HEK293 (cell line): ENCODE results near the gene PCSK1N.

ENCODE experiments used
- CTCF ChIA-PET: fragments of 350-600 bp; formaldehyde crosslinking; extraction: SDS; loops from one replicate; lab custom pipeline; 2021; ENCODE audit warnings: antibody characterized with exemption; lab: Yijun Ruan, JAX
- POLR2A ChIA-PET: fragments of 300-600 bp; formaldehyde crosslinking; extraction: SDS; loops from one replicate; lab custom pipeline; 2020; ENCODE audit warnings: antibody characterized with exemption, inconsistent platforms; lab: Yijun Ruan, JAX
- H3K27ac ChIP-seq: fragments of 200-500 bp; sonication (Bioruptor generic); 2 replicates; pipeline ENCODE4 v1.5.1; 2014; ENCODE audit warnings: low read depth, low read length, control low read depth, inconsistent platforms; ENCODE audit errors: extremely low read depth
- H3K36me3 ChIP-seq, 2 experiments: fragments of 200-500 bp in 1 of 2; sonication (Bioruptor generic) in 1 of 2; 1 replicate in 1 of 2; 2 replicates in 1 of 2; pipeline ENCODE4 v1.5.1; 2014 to 2017; ENCODE audit warnings: inconsistent platforms in 2 of 2, low read length in 2 of 2; ENCODE audit not compliant: control insufficient read depth in 2 of 2, insufficient read depth in 1 of 2
- H3K4me1 ChIP-seq: fragments of 200-500 bp; sonication (Bioruptor generic); 2 replicates; pipeline ENCODE4 v1.5.1; 2014; ENCODE audit warnings: mild to moderate bottlenecking, low read length, inconsistent platforms; ENCODE audit not compliant: control insufficient read depth, insufficient read depth
- H3K4me3 ChIP-seq: 2 replicates; pipeline ENCODE4 v1.5.1; 2011; ENCODE audit warnings: low read depth, mild to moderate bottlenecking, control low read depth, low read length, moderate library complexity
- H3K9me3 ChIP-seq: fragments of 200-500 bp; sonication (Bioruptor generic); 2 replicates; pipeline ENCODE4 v1.5.1; 2014; ENCODE audit warnings: low read depth, low read length, inconsistent platforms; ENCODE audit not compliant: control insufficient read depth, insufficient read depth
- MZF1 ChIP-seq: fragments of 450-650 bp; formaldehyde crosslinking; IDR thresholded peaks from 2 replicates; pipeline ENCODE4 v1.5.1; 2017; ENCODE audit warnings: missing biosample characterization, missing genetic modification characterization, borderline replicate concordance
- ZNF133 ChIP-seq: fragments of 450-650 bp; formaldehyde crosslinking; IDR thresholded peaks from 2 replicates; pipeline ENCODE4 v1.5.1; 2016; ENCODE audit warnings: missing biosample characterization, missing genetic modification characterization
- ZNF140 ChIP-seq: fragments of 450-650 bp; formaldehyde crosslinking; IDR thresholded peaks from 2 replicates; pipeline ENCODE4 v1.5.1; 2016; ENCODE audit warnings: missing biosample characterization, missing genetic modification characterization
- ZNF274 ChIP-seq, 2 experiments: fragments of 200-500 bp in 1 of 2; fragments of 450-650 bp in 1 of 2; sonication (Bioruptor generic) in 1 of 2; formaldehyde crosslinking in 1 of 2; IDR thresholded peaks; 2 replicates each; pipeline versions ENCODE4 v1.5.1 to v1.6.1; 2014 to 2016; ENCODE audit warnings: borderline replicate concordance in 1 of 2, inconsistent platforms in 1 of 2, low read length in 1 of 2, missing biosample characterization in 1 of 2, missing genetic modification characterization in 1 of 2
- ZNF335 ChIP-seq: fragments of 450-650 bp; formaldehyde crosslinking; conservative IDR thresholded peaks from 2 replicates; pipeline ENCODE4 v1.5.1; 2016; ENCODE audit warnings: missing biosample characterization, missing genetic modification characterization
- ZNF391 ChIP-seq: fragments of 450-650 bp; formaldehyde crosslinking; IDR thresholded peaks from 2 replicates; pipeline ENCODE4 v1.5.1; 2016; ENCODE audit warnings: low read depth, missing biosample characterization, missing genetic modification characterization, borderline replicate concordance
- ZNF596 ChIP-seq: fragments of 450-650 bp; IDR thresholded peaks from 2 replicates; pipeline ENCODE4 v1.5.0; 2018; ENCODE audit warnings: missing biosample characterization, mild to moderate bottlenecking, missing genetic modification characterization, moderate library complexity
- ZNF623 ChIP-seq: fragments of 450-650 bp; formaldehyde crosslinking; IDR thresholded peaks from 2 replicates; pipeline ENCODE4 v1.5.1; 2016; ENCODE audit warnings: missing biosample characterization, missing genetic modification characterization
- ZNF626 ChIP-seq: fragments of 450-650 bp; sonication (Bioruptor Pico); formaldehyde crosslinking; IDR thresholded peaks from 2 replicates; pipeline ENCODE4 v1.5.1; 2018; ENCODE audit warnings: missing biosample characterization, missing genetic modification characterization, inconsistent platforms
- ZNF654 ChIP-seq: fragments of 450-650 bp; formaldehyde crosslinking; IDR thresholded peaks from 2 replicates; pipeline ENCODE4 v1.5.1; 2016; ENCODE audit warnings: low read depth, missing biosample characterization, missing genetic modification characterization
- TF ChIP-seq, protein P1 (sequence below): fragments of 450-650 bp; formaldehyde crosslinking; IDR thresholded peaks from 2 replicates; pipeline ENCODE4 v1.5.1; 2016; ENCODE audit warnings: missing biosample characterization, missing genetic modification characterization
- TF ChIP-seq, protein P2 (sequence below): fragments of 450-650 bp; formaldehyde crosslinking; conservative IDR thresholded peaks from 2 replicates; pipeline ENCODE4 v1.5.1; 2016; ENCODE audit warnings: low read depth, missing biosample characterization, missing genetic modification characterization
- TF ChIP-seq, protein P3 (sequence below): fragments of 450-650 bp; IDR thresholded peaks from 2 replicates; pipeline ENCODE4 v1.5.1; 2018; ENCODE audit warnings: missing biosample characterization, missing genetic modification characterization
- TF ChIP-seq, protein P4 (sequence below): fragments of 450-650 bp; formaldehyde crosslinking; IDR thresholded peaks from 2 replicates; pipeline ENCODE4 v1.5.1; 2016; ENCODE audit warnings: missing biosample characterization, missing genetic modification characterization, borderline replicate concordance
- TF ChIP-seq, protein P5 (sequence below): fragments of 450-650 bp; formaldehyde crosslinking; IDR thresholded peaks from 2 replicates; pipeline ENCODE4 v1.5.1; 2016; ENCODE audit warnings: missing biosample characterization, missing genetic modification characterization

The PCSK1N gene

DNA sequence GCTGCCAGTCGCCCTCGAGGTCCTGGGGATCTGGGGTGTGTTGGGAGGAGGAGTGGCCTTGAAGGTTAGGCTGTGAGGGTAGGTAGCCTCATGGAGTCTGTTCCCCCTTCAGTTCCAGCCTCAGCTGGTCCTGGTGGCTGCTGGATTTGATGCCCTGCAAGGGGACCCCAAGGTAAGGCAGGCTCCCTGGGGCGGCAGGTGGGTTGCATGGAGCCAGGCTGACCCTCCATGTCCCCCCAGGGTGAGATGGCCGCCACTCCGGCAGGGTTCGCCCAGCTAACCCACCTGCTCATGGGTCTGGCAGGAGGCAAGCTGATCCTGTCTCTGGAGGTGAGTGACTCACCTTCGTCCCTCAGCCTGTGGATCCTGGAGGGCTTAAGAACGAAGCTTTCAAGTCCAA lies 20.7 kb downstream of the PCSK1N start:
- ChIA-PET CTCF (no interaction called here), POLR2A (no interaction called here)
- Histone ChIP-seq H3K27ac (no peak overlapping the region), H3K4me3 (no peak overlapping the region), H3K4me1 (no peaks in the 10 kb centered on the region), H3K9me3 (no peaks in the 10 kb centered on the region), H3K36me3 (peaks cover 3 to 46% of the 10 kb centered on the region in 2 experiments; a peak in 2 of 3 replicates)
- no peak for TF ChIP-seq ZNF654 (tag by site-specific recombination)
- TF ChIP-seq ZNF133 (tag by site-specific recombination) = no peak
- TF ChIP-seq ZNF623 = no peak
- TF ChIP-seq ZNF140 (tag by site-specific recombination) = no peak
- TF ChIP-seq, protein P1, sequence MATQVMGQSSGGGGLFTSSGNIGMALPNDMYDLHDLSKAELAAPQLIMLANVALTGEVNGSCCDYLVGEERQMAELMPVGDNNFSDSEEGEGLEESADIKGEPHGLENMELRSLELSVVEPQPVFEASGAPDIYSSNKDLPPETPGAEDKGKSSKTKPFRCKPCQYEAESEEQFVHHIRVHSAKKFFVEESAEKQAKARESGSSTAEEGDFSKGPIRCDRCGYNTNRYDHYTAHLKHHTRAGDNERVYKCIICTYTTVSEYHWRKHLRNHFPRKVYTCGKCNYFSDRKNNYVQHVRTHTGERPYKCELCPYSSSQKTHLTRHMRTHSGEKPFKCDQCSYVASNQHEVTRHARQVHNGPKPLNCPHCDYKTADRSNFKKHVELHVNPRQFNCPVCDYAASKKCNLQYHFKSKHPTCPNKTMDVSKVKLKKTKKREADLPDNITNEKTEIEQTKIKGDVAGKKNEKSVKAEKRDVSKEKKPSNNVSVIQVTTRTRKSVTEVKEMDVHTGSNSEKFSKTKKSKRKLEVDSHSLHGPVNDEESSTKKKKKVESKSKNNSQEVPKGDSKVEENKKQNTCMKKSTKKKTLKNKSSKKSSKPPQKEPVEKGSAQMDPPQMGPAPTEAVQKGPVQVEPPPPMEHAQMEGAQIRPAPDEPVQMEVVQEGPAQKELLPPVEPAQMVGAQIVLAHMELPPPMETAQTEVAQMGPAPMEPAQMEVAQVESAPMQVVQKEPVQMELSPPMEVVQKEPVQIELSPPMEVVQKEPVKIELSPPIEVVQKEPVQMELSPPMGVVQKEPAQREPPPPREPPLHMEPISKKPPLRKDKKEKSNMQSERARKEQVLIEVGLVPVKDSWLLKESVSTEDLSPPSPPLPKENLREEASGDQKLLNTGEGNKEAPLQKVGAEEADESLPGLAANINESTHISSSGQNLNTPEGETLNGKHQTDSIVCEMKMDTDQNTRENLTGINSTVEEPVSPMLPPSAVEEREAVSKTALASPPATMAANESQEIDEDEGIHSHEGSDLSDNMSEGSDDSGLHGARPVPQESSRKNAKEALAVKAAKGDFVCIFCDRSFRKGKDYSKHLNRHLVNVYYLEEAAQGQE (tag by site-specific recombination) = no peak

DNA sequence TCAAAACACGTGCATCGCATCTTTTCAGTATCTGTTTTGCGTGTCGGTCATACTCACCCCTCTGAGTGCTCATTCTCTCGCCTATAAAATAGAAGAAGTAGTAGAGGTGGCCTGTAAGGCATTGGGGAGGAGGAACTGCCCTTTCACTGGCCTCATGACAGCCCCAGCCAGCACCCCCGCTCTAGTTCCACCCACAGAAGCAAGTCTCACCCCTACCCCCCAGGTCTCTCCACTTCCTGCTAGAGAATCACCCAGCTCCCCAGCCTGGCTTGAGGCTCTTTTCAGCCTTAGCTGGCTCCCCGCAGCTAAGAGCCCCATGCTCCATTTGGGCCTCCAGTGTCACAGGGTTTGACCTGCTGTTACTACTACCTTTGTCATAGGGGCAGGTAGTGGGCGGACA lies 21.8 kb downstream of the PCSK1N start:
- ChIA-PET POLR2A (interaction anchor here (0.6 to 1.6 kb wide), 2 partner anchors 12 to 98 kb away, joined by 3 to 4 read pairs; partner anchors contain the start of gene HDAC6), CTCF (no interaction called here)
- Histone ChIP-seq H3K27ac (no peak overlapping the region), H3K9me3 (no peaks in the 10 kb centered on the region), H3K36me3 (peaks cover 3 to 42% of the 10 kb centered on the region in 2 experiments; a peak in 2 of 3 replicates), H3K4me3 (no peak overlapping the region), H3K4me1 (no peaks in the 10 kb centered on the region)
- TF ChIP-seq, protein P2, sequence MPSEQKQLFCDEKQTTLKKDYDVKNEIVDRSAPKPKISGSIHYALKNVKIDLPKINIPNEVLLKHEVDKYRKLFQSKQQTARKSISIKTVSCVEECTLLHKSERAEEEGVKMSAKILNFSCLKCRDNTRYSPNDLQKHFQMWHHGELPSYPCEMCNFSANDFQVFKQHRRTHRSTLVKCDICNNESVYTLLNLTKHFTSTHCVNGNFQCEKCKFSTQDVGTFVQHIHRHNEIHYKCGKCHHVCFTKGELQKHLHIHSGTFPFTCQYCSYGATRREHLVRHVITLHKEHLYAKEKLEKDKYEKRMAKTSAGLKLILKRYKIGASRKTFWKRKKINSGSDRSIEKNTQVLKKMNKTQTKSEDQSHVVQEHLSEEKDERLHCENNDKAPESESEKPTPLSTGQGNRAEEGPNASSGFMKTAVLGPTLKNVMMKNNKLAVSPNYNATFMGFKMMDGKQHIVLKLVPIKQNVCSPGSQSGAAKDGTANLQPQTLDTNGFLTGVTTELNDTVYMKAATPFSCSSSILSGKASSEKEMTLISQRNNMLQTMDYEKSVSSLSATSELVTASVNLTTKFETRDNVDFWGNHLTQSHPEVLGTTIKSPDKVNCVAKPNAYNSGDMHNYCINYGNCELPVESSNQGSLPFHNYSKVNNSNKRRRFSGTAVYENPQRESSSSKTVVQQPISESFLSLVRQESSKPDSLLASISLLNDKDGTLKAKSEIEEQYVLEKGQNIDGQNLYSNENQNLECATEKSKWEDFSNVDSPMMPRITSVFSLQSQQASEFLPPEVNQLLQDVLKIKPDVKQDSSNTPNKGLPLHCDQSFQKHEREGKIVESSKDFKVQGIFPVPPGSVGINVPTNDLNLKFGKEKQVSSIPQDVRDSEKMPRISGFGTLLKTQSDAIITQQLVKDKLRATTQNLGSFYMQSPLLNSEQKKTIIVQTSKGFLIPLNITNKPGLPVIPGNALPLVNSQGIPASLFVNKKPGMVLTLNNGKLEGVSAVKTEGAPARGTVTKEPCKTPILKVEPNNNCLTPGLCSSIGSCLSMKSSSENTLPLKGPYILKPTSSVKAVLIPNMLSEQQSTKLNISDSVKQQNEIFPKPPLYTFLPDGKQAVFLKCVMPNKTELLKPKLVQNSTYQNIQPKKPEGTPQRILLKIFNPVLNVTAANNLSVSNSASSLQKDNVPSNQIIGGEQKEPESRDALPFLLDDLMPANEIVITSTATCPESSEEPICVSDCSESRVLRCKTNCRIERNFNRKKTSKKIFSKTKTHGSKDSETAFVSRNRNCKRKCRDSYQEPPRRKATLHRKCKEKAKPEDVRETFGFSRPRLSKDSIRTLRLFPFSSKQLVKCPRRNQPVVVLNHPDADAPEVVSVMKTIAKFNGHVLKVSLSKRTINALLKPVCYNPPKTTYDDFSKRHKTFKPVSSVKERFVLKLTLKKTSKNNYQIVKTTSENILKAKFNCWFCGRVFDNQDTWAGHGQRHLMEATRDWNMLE = no peak
- TF ChIP-seq, protein P3, sequence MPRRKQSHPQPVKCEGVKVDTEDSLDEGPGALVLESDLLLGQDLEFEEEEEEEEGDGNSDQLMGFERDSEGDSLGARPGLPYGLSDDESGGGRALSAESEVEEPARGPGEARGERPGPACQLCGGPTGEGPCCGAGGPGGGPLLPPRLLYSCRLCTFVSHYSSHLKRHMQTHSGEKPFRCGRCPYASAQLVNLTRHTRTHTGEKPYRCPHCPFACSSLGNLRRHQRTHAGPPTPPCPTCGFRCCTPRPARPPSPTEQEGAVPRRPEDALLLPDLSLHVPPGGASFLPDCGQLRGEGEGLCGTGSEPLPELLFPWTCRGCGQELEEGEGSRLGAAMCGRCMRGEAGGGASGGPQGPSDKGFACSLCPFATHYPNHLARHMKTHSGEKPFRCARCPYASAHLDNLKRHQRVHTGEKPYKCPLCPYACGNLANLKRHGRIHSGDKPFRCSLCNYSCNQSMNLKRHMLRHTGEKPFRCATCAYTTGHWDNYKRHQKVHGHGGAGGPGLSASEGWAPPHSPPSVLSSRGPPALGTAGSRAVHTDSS = no peak
- no peak for TF ChIP-seq ZNF335 (tag by site-specific recombination)
- TF ChIP-seq, protein P4, sequence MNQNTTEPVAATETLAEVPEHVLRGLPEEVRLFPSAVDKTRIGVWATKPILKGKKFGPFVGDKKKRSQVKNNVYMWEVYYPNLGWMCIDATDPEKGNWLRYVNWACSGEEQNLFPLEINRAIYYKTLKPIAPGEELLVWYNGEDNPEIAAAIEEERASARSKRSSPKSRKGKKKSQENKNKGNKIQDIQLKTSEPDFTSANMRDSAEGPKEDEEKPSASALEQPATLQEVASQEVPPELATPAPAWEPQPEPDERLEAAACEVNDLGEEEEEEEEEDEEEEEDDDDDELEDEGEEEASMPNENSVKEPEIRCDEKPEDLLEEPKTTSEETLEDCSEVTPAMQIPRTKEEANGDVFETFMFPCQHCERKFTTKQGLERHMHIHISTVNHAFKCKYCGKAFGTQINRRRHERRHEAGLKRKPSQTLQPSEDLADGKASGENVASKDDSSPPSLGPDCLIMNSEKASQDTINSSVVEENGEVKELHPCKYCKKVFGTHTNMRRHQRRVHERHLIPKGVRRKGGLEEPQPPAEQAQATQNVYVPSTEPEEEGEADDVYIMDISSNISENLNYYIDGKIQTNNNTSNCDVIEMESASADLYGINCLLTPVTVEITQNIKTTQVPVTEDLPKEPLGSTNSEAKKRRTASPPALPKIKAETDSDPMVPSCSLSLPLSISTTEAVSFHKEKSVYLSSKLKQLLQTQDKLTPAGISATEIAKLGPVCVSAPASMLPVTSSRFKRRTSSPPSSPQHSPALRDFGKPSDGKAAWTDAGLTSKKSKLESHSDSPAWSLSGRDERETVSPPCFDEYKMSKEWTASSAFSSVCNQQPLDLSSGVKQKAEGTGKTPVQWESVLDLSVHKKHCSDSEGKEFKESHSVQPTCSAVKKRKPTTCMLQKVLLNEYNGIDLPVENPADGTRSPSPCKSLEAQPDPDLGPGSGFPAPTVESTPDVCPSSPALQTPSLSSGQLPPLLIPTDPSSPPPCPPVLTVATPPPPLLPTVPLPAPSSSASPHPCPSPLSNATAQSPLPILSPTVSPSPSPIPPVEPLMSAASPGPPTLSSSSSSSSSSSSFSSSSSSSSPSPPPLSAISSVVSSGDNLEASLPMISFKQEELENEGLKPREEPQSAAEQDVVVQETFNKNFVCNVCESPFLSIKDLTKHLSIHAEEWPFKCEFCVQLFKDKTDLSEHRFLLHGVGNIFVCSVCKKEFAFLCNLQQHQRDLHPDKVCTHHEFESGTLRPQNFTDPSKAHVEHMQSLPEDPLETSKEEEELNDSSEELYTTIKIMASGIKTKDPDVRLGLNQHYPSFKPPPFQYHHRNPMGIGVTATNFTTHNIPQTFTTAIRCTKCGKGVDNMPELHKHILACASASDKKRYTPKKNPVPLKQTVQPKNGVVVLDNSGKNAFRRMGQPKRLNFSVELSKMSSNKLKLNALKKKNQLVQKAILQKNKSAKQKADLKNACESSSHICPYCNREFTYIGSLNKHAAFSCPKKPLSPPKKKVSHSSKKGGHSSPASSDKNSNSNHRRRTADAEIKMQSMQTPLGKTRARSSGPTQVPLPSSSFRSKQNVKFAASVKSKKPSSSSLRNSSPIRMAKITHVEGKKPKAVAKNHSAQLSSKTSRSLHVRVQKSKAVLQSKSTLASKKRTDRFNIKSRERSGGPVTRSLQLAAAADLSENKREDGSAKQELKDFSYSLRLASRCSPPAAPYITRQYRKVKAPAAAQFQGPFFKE (tag by site-specific recombination) = no peak
- no peak for TF ChIP-seq ZNF274 (IDR thresholded peaks at IDR 0.05; ENCODE audit: low read length)
- no peak for TF ChIP-seq ZNF274 (tag by site-specific recombination; IDR thresholded peaks at IDR 0.05; ENCODE audit: borderline replicate concordance)
- TF ChIP-seq ZNF391 = no peak
- TF ChIP-seq MZF1 (tag by site-specific recombination) = no peak
- TF ChIP-seq ZNF596 (tag by site-specific recombination) = no peak
- no peak for TF ChIP-seq ZNF626 (tag by site-specific recombination)
- TF ChIP-seq, protein P5, sequence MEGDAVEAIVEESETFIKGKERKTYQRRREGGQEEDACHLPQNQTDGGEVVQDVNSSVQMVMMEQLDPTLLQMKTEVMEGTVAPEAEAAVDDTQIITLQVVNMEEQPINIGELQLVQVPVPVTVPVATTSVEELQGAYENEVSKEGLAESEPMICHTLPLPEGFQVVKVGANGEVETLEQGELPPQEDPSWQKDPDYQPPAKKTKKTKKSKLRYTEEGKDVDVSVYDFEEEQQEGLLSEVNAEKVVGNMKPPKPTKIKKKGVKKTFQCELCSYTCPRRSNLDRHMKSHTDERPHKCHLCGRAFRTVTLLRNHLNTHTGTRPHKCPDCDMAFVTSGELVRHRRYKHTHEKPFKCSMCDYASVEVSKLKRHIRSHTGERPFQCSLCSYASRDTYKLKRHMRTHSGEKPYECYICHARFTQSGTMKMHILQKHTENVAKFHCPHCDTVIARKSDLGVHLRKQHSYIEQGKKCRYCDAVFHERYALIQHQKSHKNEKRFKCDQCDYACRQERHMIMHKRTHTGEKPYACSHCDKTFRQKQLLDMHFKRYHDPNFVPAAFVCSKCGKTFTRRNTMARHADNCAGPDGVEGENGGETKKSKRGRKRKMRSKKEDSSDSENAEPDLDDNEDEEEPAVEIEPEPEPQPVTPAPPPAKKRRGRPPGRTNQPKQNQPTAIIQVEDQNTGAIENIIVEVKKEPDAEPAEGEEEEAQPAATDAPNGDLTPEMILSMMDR = no peak
